HEK293 (cell line): ENCODE data around the gene TXNDC11.

Source experiments
- FEZF1 ChIP-seq: fragments of 450-650 bp; formaldehyde crosslinking; IDR thresholded peaks from 2 replicates; pipeline ENCODE4 v1.5.1; 2016; ENCODE audit warnings: missing biosample characterization, missing genetic modification characterization
- HIC1 ChIP-seq: fragments of 450-650 bp; formaldehyde crosslinking; IDR thresholded peaks from 2 replicates; pipeline ENCODE4 v1.5.1; 2016; ENCODE audit warnings: missing biosample characterization, missing genetic modification characterization
- KLF1 ChIP-seq: fragments of 450-650 bp; formaldehyde crosslinking; IDR thresholded peaks from 2 replicates; pipeline ENCODE4 v1.5.1; 2016; ENCODE audit warnings: missing biosample characterization, missing genetic modification characterization
- KLF8 ChIP-seq: fragments of 450-650 bp; formaldehyde crosslinking; IDR thresholded peaks from 2 replicates; pipeline ENCODE4 v1.5.1; 2016; ENCODE audit warnings: missing biosample characterization, missing genetic modification characterization
- OVOL3 ChIP-seq: fragments of 450-650 bp; formaldehyde crosslinking; IDR thresholded peaks from 2 replicates; pipeline ENCODE4 v1.5.1; 2016; ENCODE audit warnings: missing biosample characterization, missing genetic modification characterization
- RBAK ChIP-seq: fragments of 450-650 bp; formaldehyde crosslinking; IDR thresholded peaks from 2 replicates; pipeline ENCODE4 v1.5.1; 2016; ENCODE audit warnings: missing biosample characterization, missing genetic modification characterization
- SP2 ChIP-seq: fragments of 450-650 bp; formaldehyde crosslinking; IDR thresholded peaks from 2 replicates; pipeline ENCODE4 v1.5.1; 2016; ENCODE audit warnings: missing biosample characterization, missing genetic modification characterization
- SP3 ChIP-seq: fragments of 450-650 bp; formaldehyde crosslinking; IDR thresholded peaks from 2 replicates; pipeline ENCODE4 v1.5.1; 2016; ENCODE audit warnings: missing biosample characterization, missing genetic modification characterization
- TRIM28 ChIP-seq: IDR thresholded peaks from 2 replicates; pipeline ENCODE4 v1.6.1; 2011; ENCODE audit warnings: low read length, control low read depth, borderline replicate concordance
- ZBTB48 ChIP-seq: fragments of 450-650 bp; formaldehyde crosslinking; IDR thresholded peaks from 2 replicates; pipeline ENCODE4 v1.5.1; 2016; ENCODE audit warnings: missing biosample characterization, missing genetic modification characterization
- ZEB2 ChIP-seq: fragments of 450-650 bp; formaldehyde crosslinking; IDR thresholded peaks from 2 replicates; pipeline ENCODE4 v1.5.1; 2016; ENCODE audit warnings: missing biosample characterization, missing genetic modification characterization
- ZFHX2 ChIP-seq: fragments of 450-650 bp; formaldehyde crosslinking; conservative IDR thresholded peaks from 2 replicates; pipeline ENCODE4 v1.5.1; 2016; ENCODE audit warnings: missing biosample characterization, missing genetic modification characterization
- ZFP37 ChIP-seq: fragments of 450-650 bp; formaldehyde crosslinking; IDR thresholded peaks from 2 replicates; pipeline ENCODE4 v1.5.1; 2016; ENCODE audit warnings: missing biosample characterization, missing genetic modification characterization
- ZNF140 ChIP-seq: fragments of 450-650 bp; formaldehyde crosslinking; IDR thresholded peaks from 2 replicates; pipeline ENCODE4 v1.5.1; 2016; ENCODE audit warnings: missing biosample characterization, missing genetic modification characterization
- ZNF155 ChIP-seq: fragments of 450-650 bp; formaldehyde crosslinking; IDR thresholded peaks from 2 replicates; pipeline ENCODE4 v1.5.1; 2016; ENCODE audit warnings: missing biosample characterization, missing genetic modification characterization
- ZNF184 ChIP-seq: fragments of 450-650 bp; IDR thresholded peaks from 2 replicates; pipeline ENCODE4 v1.5.1; 2018; ENCODE audit warnings: missing biosample characterization, mild to moderate bottlenecking, missing genetic modification characterization
- ZNF211 ChIP-seq: fragments of 450-650 bp; formaldehyde crosslinking; IDR thresholded peaks from 2 replicates; pipeline ENCODE4 v1.5.1; 2016; ENCODE audit warnings: low read depth, missing biosample characterization, missing genetic modification characterization
- ZNF280D ChIP-seq: fragments of 450-650 bp; formaldehyde crosslinking; IDR thresholded peaks from 2 replicates; pipeline ENCODE4 v1.5.1; 2016; ENCODE audit warnings: missing biosample characterization, missing genetic modification characterization
- ZNF311 ChIP-seq: fragments of 450-650 bp; formaldehyde crosslinking; IDR thresholded peaks from 2 replicates; pipeline ENCODE4 v1.5.1; 2017; ENCODE audit warnings: missing biosample characterization, missing genetic modification characterization, borderline replicate concordance
- ZNF324 ChIP-seq: fragments of 450-650 bp; formaldehyde crosslinking; IDR thresholded peaks from 2 replicates; pipeline ENCODE4 v1.5.1; 2016; ENCODE audit warnings: missing biosample characterization, missing genetic modification characterization
- ZNF391 ChIP-seq: fragments of 450-650 bp; formaldehyde crosslinking; IDR thresholded peaks from 2 replicates; pipeline ENCODE4 v1.5.1; 2016; ENCODE audit warnings: low read depth, missing biosample characterization, missing genetic modification characterization, borderline replicate concordance
- ZNF394 ChIP-seq: fragments of 450-650 bp; formaldehyde crosslinking; IDR thresholded peaks from 2 replicates; pipeline ENCODE4 v1.5.1; 2016; ENCODE audit warnings: missing biosample characterization, missing genetic modification characterization, mild to moderate bottlenecking, moderate library complexity, borderline replicate concordance
- ZNF404 ChIP-seq: fragments of 450-650 bp; formaldehyde crosslinking; IDR thresholded peaks from 2 replicates; pipeline ENCODE4 v1.5.1; 2017; ENCODE audit warnings: missing biosample characterization, missing genetic modification characterization
- ZNF501 ChIP-seq: fragments of 450-650 bp; formaldehyde crosslinking; IDR thresholded peaks from 2 replicates; pipeline ENCODE4 v1.5.1; 2016; ENCODE audit warnings: missing biosample characterization, missing genetic modification characterization
- ZNF514 ChIP-seq: fragments of 450-650 bp; formaldehyde crosslinking; IDR thresholded peaks from 2 replicates; pipeline ENCODE4 v1.5.1; 2016; ENCODE audit warnings: missing biosample characterization, missing genetic modification characterization
- ZNF558 ChIP-seq: fragments of 450-650 bp; formaldehyde crosslinking; IDR thresholded peaks from 2 replicates; pipeline ENCODE4 v1.5.1; 2016; ENCODE audit warnings: missing biosample characterization, missing genetic modification characterization
- ZNF580 ChIP-seq: fragments of 450-650 bp; formaldehyde crosslinking; IDR thresholded peaks from 2 replicates; pipeline ENCODE4 v1.5.1; 2016; ENCODE audit warnings: missing biosample characterization, missing genetic modification characterization
- ZNF623 ChIP-seq: fragments of 450-650 bp; formaldehyde crosslinking; IDR thresholded peaks from 2 replicates; pipeline ENCODE4 v1.5.1; 2016; ENCODE audit warnings: missing biosample characterization, missing genetic modification characterization
- ZNF677 ChIP-seq: fragments of 450-650 bp; IDR thresholded peaks from 2 replicates; pipeline ENCODE4 v1.5.0; 2018; ENCODE audit warnings: missing biosample characterization, mild to moderate bottlenecking, missing genetic modification characterization, moderate library complexity
- ZNF704 ChIP-seq: fragments of 450-650 bp; formaldehyde crosslinking; IDR thresholded peaks from 2 replicates; pipeline ENCODE4 v1.5.1; 2016; ENCODE audit warnings: missing biosample characterization, missing genetic modification characterization
- ZSCAN23 ChIP-seq: fragments of 450-650 bp; formaldehyde crosslinking; IDR thresholded peaks from 2 replicates; pipeline ENCODE4 v1.5.1; 2016; ENCODE audit warnings: missing biosample characterization, missing genetic modification characterization

TXNDC11 gene

GRCh38 chr16:11742093-11742535, 543 bp downstream of the TXNDC11 start (continued):
- no peak for TF ChIP-seq HIC1 (tag by site-specific recombination)
- TF ChIP-seq ZNF391 (tag by site-specific recombination), result no peak
- TF ChIP-seq ZNF514 (tag by site-specific recombination), result no peak
- no peak for TF ChIP-seq ZNF155 (tag by site-specific recombination)
- 0 out of 2 replicates have a peak, but pooled peaks have one; percentile 5 for TF ChIP-seq ZNF324 (tag by site-specific recombination)
- 0 out of 2 replicates have a peak, but pooled peaks have one; percentile 7 for TF ChIP-seq ZSCAN23 (tag by site-specific recombination)
- TF ChIP-seq SP2 (tag by site-specific recombination), result peak; percentile 79
- TF ChIP-seq ZFP37 (tag by site-specific recombination), result peak; percentile 15; the same call in 1 of the 2 replicates
- TF ChIP-seq FEZF1 (tag by site-specific recombination), result no peak
- no peak for TF ChIP-seq ZNF184 (tag by site-specific recombination)
- TF ChIP-seq KLF1 (tag by site-specific recombination), result no peak
- TF ChIP-seq ZNF140 (tag by site-specific recombination), result no peak
- TF ChIP-seq ZNF558 (tag by site-specific recombination), result no peak
- TF ChIP-seq ZNF580, result peak; percentile 1; the same call in 1 of the 2 replicates
- TF ChIP-seq TRIM28, result no peak
- TF ChIP-seq ZBTB48 (tag by site-specific recombination), result 0 out of 2 replicates have a peak, but pooled peaks have one; percentile 8
- no peak for TF ChIP-seq OVOL3 (tag by site-specific recombination)
- TF ChIP-seq ZNF623, result no peak; the same call in 1 of the 2 replicates
- TF ChIP-seq ZFHX2 (tag by site-specific recombination), result no peak
- no peak for TF ChIP-seq ZNF677 (tag by site-specific recombination)
- TF ChIP-seq ZNF311, result no peak
- no peak for TF ChIP-seq ZNF404 (tag by site-specific recombination)
- no peak for TF ChIP-seq ZNF280D (tag by site-specific recombination)
- 0 out of 2 replicates have a peak, but pooled peaks have one; percentile 7 for TF ChIP-seq KLF8 (tag by site-specific recombination)
- TF ChIP-seq RBAK (tag by site-specific recombination), result no peak
- no peak for TF ChIP-seq ZNF211
- TF ChIP-seq ZEB2 (tag by site-specific recombination), result 0 out of 2 replicates have a peak, but pooled peaks have one; percentile 29
- TF ChIP-seq ZNF704 (tag by site-specific recombination), result no peak
- TF ChIP-seq ZNF501, result no peak
- TF ChIP-seq ZNF394 (tag by site-specific recombination), result 0 out of 2 replicates have a peak, but pooled peaks have one; percentile 4
- TF ChIP-seq SP3, result peak; percentile 36
